NCI-H2029 treated with DMSO at 0.1 percent for 48 hours (cell line): ENCODE data around the gene GRIP1.
"Not testable (repeated sequence)": the region's sequence is repeated elsewhere in the genome, so short reads cannot be mapped to it uniquely, and the experiment has no call there.

ENCODE experiments used
- DNase-seq: peaks from one replicate; lab custom pipeline; 2025; lab: John Stamatoyannopoulos, UW

GRIP1 gene

GRCh38 chr12:66533767-66534166, 145.1 kb downstream of the GRIP1 start:
- DNase-seq, result no peak

DNA sequence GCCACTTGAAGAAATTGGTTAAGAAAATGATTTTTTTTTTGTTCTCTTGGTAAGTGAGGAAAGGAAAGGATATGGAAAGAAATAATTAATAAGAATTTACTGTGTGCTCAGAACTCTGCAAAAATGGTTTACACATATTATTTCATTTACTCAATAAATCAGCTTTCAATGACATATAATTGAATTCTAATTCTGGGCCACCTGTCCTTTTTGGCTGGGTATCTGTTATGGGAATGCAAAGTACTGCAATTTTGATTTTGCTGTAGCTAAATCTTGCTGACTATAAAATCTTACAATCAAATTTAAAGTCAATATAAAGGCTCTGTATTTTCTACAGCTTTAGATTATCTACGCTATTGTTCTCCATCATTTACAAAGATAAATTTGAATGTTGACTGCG, 147.1 kb downstream of the GRIP1 start:
- no peak for DNase-seq

- DNase-seq, result no peak
These were observed 148.9 kb downstream of the GRIP1 start for GRCh38 chr12:66529934-66530333.

- no peak for DNase-seq
These were observed 162.3 kb downstream of the GRIP1 start for GRCh38 chr12:66516561-66516960.

GRCh38 chr12:66516133-66516532, 162.7 kb downstream of the GRIP1 start:
- no peak for DNase-seq

DNA sequence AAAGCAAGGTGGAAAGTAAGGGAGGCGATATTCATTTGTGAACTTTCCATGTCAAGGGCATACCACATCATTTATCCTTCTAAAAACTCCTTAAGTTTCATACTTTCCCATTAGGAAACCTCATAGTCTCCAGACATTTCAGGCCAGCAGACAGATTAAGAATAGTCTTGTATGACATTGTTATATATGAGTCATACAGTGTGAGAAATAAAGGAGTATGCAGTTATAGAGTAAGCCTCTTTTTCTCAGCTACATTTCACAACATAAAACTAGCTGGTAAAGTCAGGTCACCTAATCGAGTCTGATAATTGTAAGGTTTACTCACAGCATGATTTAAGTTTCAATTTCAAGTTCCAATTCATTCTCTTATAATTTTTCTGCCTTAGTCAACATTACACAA, 164.3 kb downstream of the GRIP1 start:
- DNase-seq, result no peak

GRCh38 chr12:66508025-66508424, 170.9 kb downstream of the GRIP1 start:
- DNase-seq, result no peak

GRCh38 chr12:66503746-66504145, 175.1 kb downstream of the GRIP1 start:
- no peak for DNase-seq

DNA sequence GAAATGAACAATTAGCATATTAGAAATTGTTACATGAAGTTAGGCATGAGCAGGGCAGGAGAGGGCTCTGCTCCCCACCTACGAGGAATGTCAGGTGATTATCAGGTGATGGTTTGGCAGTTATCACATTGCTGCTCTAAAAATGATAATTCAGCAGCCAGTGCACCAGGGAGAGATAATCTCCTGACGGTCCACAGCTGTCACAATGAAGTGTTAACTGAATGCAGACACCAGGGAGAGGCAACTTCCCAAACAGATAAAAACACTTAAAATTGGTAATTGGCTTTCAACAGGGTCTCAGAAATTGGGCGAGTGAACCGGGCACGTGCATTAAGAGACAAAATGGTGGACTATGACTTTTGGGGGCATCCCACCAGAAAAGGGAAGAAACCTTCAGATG, 176.0 kb downstream of the GRIP1 start:
- no peak for DNase-seq

GRCh38 chr12:66500841-66501240, 178.0 kb downstream of the GRIP1 start:
- DNase-seq, result no peak

- no peak for DNase-seq
These were observed 178.8 kb downstream of the GRIP1 start for GRCh38 chr12:66500091-66500490.

GRCh38 chr12:66499000-66499399, 179.9 kb downstream of the GRIP1 start:
- DNase-seq, result no peak

DNA sequence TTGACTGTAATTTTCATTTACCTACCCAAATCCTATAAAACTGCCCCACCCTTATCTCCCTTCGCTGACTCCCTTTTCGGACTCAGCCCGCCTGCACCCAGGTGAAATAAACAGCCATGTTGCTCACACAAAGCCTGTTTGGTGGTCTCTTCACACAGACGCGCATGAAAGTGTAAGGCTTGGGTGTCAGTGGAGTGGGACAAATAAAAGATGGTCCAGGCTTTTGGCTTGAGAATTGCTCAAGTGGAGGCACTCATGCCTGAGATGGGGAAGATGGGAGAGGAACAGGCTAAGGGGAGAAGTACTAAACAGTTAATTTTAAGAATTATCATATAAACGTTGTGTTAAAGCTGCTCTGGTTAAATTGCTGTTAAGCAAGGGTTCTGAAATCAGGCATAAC, 180.8 kb downstream of the GRIP1 start:
- not testable (repeated sequence) for DNase-seq

DNA sequence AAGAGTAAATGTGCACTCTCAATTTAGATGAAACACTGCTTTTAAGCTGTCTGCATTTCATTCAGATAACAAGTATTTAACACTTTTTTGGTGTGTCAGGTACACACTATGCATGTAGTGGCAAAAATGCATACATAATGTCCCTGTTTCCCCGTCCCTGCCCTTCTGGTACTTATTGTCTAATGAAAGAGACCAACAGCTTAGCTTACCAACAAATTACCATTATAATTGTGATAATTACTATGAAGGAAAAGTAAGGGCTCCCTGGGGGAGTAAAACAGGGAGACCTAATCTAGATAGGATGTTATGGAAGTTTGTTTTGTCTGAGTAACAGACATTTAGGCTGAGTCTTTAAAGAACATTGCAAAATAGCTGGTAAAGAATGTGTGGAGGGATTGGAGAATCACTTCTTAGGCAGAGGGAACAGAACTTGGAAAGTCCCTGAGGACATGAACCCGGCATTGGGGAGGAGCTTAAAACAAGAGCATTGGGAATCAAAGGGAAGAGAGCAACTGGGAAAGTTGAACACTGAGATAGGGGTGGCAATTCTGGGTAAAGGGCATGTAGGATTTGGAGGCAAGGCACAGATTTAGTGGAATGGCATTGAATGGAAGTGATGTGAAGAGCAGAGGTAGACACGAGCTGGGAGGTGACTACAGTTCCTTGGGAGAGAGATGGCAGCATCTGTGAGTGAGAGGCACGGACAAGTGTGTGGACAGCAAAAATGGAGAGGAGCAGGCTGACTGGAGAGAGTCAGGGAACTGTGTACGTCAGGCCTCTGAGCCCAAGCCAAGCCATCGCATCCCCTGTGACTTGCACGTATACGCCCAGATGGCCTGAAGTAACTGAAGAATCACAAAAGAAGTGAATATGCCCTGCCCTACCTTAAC, 181.6 kb downstream of the GRIP1 start:
- no peak for DNase-seq

DNA sequence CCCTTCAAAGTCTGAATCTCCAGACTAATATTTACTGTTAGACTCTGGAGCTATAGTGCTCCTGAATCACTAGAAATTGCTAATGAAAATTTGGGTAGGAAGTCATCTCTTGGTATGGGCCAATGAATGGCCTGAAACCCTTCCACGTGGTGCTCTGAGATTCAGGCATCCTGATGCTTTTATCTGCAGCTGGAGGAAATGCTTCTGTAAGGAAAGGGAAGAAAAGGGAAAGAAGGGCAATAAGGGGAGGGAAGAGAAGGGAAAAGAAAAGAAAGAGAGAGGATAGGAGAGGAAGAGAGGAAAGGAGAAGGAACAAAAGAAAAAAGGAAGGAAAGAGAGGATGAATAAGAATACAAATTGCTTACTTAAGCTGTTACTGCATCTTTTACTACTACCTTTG, 182.3 kb downstream of the GRIP1 start:
- no peak for DNase-seq

GRCh38 chr12:66495709-66496108, 183.2 kb downstream of the GRIP1 start:
- no peak for DNase-seq

- DNase-seq, result no peak
These were observed 185.1 kb downstream of the GRIP1 start for GRCh38 chr12:66493819-66494218.

DNA sequence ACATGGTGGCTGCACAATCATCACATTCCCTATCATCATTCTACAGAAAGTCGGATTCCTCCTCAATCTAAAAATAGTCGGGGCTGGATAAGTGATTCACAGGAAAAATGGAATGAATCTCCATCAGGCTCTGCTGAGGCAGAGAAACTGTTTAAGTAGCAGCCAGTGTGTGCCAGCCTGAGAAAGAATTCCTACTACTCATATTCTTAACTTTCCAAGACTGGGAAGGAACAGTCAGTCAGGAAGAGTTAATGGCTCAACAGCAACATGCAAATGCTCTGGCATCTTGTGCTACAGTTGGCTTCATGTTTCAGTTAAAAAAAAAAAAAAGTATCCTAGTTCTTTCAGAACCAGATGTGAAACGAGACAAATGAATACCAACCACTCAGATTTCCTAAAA, 187.0 kb downstream of the GRIP1 start:
- DNase-seq, result no peak

DNA sequence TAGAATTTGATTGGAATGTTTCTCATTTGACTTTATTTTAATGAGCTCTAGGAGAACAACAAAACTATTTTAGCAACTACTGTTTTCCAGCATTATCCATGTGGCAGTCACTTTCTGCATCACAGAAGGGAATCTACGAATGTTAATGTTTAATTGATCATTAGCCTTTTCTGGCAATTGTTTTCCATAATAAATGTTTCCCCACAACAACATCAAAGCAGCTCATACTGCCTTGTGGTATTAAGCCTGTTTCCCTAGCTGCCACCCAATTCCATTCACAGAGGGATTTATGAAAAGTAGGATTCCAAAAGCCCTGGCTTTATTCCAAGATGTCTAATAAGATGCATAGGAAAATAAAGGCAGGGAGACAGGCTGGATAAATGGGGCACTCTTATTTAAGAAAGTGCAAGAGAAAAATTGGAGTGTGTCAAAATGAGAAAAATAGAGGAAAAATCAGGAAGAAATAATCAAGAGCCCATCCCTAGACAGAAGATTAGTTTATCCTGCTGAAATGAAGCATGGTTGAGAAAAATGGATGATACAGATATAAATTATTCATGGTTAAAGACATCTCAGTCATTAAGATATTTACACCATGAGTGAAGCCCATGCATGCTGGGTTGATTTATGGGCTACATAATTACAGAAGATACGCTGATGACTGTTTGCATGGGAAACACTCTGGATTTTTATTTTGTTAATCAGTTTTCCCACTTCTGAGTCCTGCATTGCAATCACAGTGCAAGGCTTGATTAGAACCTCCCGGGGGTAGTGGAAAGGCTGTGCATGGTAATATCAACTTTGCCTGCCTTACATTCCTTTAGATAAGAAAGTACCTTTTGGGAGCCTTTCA, 196.3 kb downstream of the GRIP1 start:
- no peak for DNase-seq

DNA sequence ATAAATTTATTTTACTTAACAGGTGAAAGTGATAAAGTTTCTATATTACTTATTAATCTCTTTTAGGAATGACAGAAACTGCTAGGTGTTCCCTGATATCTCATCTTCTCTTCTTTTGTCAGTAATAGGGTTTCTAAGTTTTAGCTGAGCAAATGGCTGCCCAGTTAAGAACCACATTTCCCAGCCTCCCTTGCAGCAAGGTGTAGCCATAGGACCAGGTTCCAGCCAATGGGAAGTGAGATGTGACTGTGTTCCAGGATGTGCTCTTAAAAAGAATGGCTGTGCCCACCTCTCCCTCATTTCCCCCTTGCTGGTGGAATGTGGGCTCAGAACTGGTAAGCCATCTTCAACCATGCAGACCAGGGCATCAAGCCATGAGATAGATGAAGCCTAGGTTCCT, 210.9 kb downstream of the GRIP1 start:
- no peak for DNase-seq

DNA sequence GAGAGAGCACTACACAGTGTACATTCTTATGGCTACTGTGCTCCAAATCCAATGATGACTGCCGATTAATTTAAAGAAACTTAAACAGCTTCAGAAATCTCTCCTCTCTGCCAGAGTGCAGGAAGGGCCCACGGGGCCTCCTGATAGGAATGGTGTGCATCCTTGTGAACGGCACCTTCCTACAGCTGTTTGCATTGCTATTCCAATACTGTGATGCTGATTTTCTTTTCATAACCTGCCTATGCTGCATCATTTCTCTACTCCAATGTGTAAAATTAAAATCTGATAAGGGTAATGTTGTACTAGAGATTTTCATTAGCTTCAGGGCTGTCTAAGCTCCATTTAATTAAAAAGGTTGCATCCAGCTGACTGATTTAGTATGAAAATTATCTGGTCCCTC, 217.5 kb downstream of the GRIP1 start:
- DNase-seq, result no peak

DNA sequence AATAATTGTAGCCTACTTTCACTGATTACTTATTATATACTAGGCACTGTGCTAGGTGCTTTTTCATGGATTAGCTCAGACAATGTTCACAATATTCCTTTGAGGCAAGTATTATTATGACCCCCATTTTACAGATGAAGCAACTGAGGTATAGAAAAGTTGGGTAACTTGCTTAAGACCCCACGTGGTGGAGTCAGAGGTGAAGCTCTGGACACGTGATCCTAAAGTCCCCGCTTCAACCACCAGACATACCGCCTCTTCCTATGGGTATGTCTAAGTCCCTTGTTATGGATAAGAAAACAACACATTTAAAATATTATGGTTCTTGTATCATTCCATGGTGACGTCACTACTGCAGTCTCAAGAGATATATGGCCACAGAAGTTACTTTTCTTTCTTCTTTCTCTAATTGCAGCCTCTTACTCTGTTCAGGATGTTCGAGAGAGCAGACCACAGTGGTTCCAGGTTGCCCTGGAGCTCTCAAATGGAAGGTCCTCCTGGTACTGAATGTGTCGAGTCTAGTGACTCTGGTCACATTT, 218.9 kb downstream of the GRIP1 start:
- DNase-seq, result no peak

GRCh38 chr12:66456612-66457011, 222.3 kb downstream of the GRIP1 start:
- DNase-seq, result no peak
